CD14-positive monocyte (primary cell): ENCODE data around the gene NSD1. TPM values are rescaled to one million over a fixed set of nuclear protein-coding genes. Genes with fewer than 3 reads are reported as not detected.

ENCODE experiments used
- DNase-seq, 3 donors: peaks; one replicate each; pipeline ENCODE4 v3.0.0-alpha.2; 2011 to 2022
- H2AFZ ChIP-seq: 2 replicates; pipeline ENCODE4 v1.6.0; 2012; ENCODE audit warnings: mild to moderate bottlenecking, low read depth, low read length, inconsistent platforms; ENCODE audit not compliant: insufficient read depth, poor library complexity, severe bottlenecking
- H3K27ac ChIP-seq, 2 donors: 1 replicate in 1 of 2; 2 replicates in 1 of 2; pipeline ENCODE4 v1.5.1; 2012 to 2013; ENCODE audit warnings: low read length in 2 of 2, control low read depth in 1 of 2, inconsistent platforms in 1 of 2, low read depth in 1 of 2, mild to moderate bottlenecking in 1 of 2
- H3K27me3 ChIP-seq, 2 donors: one replicate each; pipeline versions ENCODE4 v1.6.0 to v1.6.1; 2011 to 2013; ENCODE audit warnings: low read length in 2 of 2; ENCODE audit not compliant: control insufficient read depth in 2 of 2, insufficient read depth in 2 of 2
- H3K36me3 ChIP-seq, 2 donors: replicated peaks in 1 of 2; 1 replicate in 1 of 2; 2 replicates in 1 of 2; pipeline versions ENCODE4 v1.5.1 to v1.6.1; 2012 to 2013; ENCODE audit warnings: low read length in 2 of 2, control low read depth in 1 of 2, inconsistent platforms in 1 of 2, mild to moderate bottlenecking in 1 of 2; ENCODE audit not compliant: insufficient read depth in 2 of 2, control insufficient read depth in 1 of 2
- H3K4me1 ChIP-seq, 2 donors: 1 replicate in 1 of 2; 2 replicates in 1 of 2; pipeline versions ENCODE4 v1.5.1 to v1.6.1; 2012 to 2013; ENCODE audit warnings: low read length in 2 of 2, control low read depth in 1 of 2, inconsistent platforms in 1 of 2, mild to moderate bottlenecking in 1 of 2, moderate library complexity in 1 of 2; ENCODE audit not compliant: insufficient read depth in 2 of 2, control insufficient read depth in 1 of 2
- H3K4me2 ChIP-seq: replicated peaks from 2 replicates; pipeline ENCODE3; 2012; ENCODE audit warnings: low read length, moderate library complexity, mild to moderate bottlenecking; ENCODE audit not compliant: poor library complexity, severe bottlenecking; ENCODE audit errors: extremely low read depth
- H3K4me3 ChIP-seq, 3 experiments: fragments of 200-600 bp in 1 of 3; sonication (generic) in 1 of 3; replicated peaks in 1 of 3; 1 replicate in 2 of 3; 2 replicates in 1 of 3; pipeline ENCODE4 v1.5.1; 2011 to 2013; ENCODE audit warnings: low read length in 3 of 3, mild to moderate bottlenecking in 3 of 3, control low read depth in 2 of 3, low read depth in 2 of 3, inconsistent platforms in 1 of 3, moderate library complexity in 1 of 3
- H3K79me2 ChIP-seq: 2 replicates; pipeline ENCODE4 v1.6.0; 2012; ENCODE audit warnings: mild to moderate bottlenecking, control low read depth, inconsistent platforms, low read length, moderate library complexity; ENCODE audit not compliant: insufficient read depth
- H3K9ac ChIP-seq: 2 replicates; pipeline ENCODE4 v1.6.0; 2017; ENCODE audit warnings: low read length, mild to moderate bottlenecking; ENCODE audit not compliant: insufficient read depth, poor library complexity, severe bottlenecking
- H3K9me3 ChIP-seq, 2 donors: replicated peaks in 1 of 2; 1 replicate in 1 of 2; 2 replicates in 1 of 2; pipeline versions ENCODE4 v1.5.1 to v1.6.1; 2012 to 2013; ENCODE audit warnings: low read length in 2 of 2, control low read depth in 1 of 2; ENCODE audit not compliant: control insufficient read depth in 1 of 2, insufficient read depth in 1 of 2
- H4K20me1 ChIP-seq: 2 replicates; pipeline ENCODE4 v1.6.0; 2012; ENCODE audit warnings: mild to moderate bottlenecking, low read length, control low read depth, moderate library complexity; ENCODE audit not compliant: insufficient read depth
- H3K27ac Mint-ChIP-seq, 7 donors: one replicate each; pipeline ENCODE4 v1.8.0; 2020; ENCODE audit warnings: mild to moderate bottlenecking in 7 of 7, mixed read lengths in 7 of 7, moderate library complexity in 6 of 7, inconsistent platforms in 2 of 7
- H3K27me3 Mint-ChIP-seq, 3 donors: one replicate each; pipeline ENCODE4 v1.8.0; 2021 to 2022; ENCODE audit warnings: low read depth in 3 of 3, mild to moderate bottlenecking in 3 of 3, mixed read lengths in 3 of 3, moderate library complexity in 3 of 3, inconsistent platforms in 1 of 3
- H3K36me3 Mint-ChIP-seq, 2 donors: one replicate each; pipeline ENCODE4 v1.8.0; 2020; ENCODE audit warnings: mixed read lengths in 2 of 2, inconsistent platforms in 1 of 2, mild to moderate bottlenecking in 1 of 2
- H3K4me1 Mint-ChIP-seq: one replicate; pipeline ENCODE4 v1.8.0; 2020; ENCODE audit warnings: mild to moderate bottlenecking, mixed read lengths
- H3K4me3 Mint-ChIP-seq, 2 donors: one replicate each; pipeline ENCODE4 v1.8.0; 2020; ENCODE audit warnings: mild to moderate bottlenecking in 2 of 2, mixed read lengths in 2 of 2, moderate library complexity in 1 of 2
- H3K9me3 Mint-ChIP-seq, 7 donors: one replicate each; pipeline ENCODE4 v1.8.0; 2020 to 2022; ENCODE audit warnings: mixed read lengths in 7 of 7, mild to moderate bottlenecking in 6 of 7, moderate library complexity in 6 of 7, inconsistent platforms in 2 of 7
- WGBS: methylation state at CpG from one replicate; pipeline ENCODE4 v1.1.5; 2013; ENCODE audit warnings: missing lambda C conversion rate; ENCODE audit not compliant: insufficient coverage; 5-methylcytosine and 5-hydroxymethylcytosine counted together
- intact Hi-C, 2 donors: fragments of 100-400 bp; cut with micrococcal nuclease; formaldehyde crosslinking; loops; one replicate each; pipeline versions ENCODE4 v1.15.0 to v1.15.1; 2023
- polyA plus RNA-seq, 3 donors: library from polyadenylated mRNA; depleted of rRNA in 1 of 3; unstranded in 2 of 3; stranded (reverse) in 1 of 3; fragments of 300-500 nt in 2 of 3; fragments of >200 nt in 1 of 3; fragmentation: Illumina TruSeq in 2 of 3; gene quantifications; 1 replicate in 2 of 3; 2 replicates in 1 of 3; pipeline ENCODE4 v1.2.3, GENCODE V29; 2012 to 2021
- TF ChIP-seq, protein P1 (sequence below): fragments of 200-600 bp; IDR thresholded peaks from one replicate; pipeline ENCODE4 v1.8.0; 2022; ENCODE audit warnings: antibody characterized with exemption, mild to moderate bottlenecking

NSD1 gene
- polyA plus RNA-seq, 3 donors, result 12.6 to 31.9 (median 19.0) TPM

DNA sequence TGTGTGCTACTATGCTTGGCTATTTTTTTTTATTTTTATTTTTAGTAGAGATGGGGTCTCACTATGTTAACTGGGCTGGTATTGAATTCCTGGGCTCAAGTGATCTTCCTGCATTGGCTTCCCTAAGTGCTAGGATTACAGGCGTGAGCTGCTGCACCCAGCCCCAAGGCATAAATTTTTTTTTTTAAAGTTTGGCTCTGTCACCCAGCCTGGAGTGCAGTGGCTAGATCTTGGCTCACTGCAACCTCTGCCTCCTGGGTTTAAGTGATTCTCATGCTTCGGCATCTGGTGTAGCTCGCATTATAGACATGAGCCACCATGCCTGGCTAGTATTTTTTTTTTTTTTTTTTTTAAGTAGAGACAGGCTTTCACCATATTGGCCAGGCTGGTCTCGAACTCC lies 99.6 kb downstream of the NSD1 start:
- Histone ChIP-seq H3K4me2 (no peak overlapping the region), H3K9ac (no peak overlapping the region), H3K9me3 (no peaks in the 10 kb centered on the region), H3K4me1 (no peaks in the 10 kb centered on the region), H3K79me2 (peaks cover 66% of the 10 kb centered on the region), H3K4me3 (no peak overlapping the region), H3K36me3 (peaks cover 34 to 88% of the 10 kb centered on the region in 2 donors), H3K27me3 (no peaks in the 10 kb centered on the region), H4K20me1 (peaks cover 86% of the 10 kb centered on the region), H3K27ac (no peak overlapping the region), H2AFZ (no peak overlapping the region)
- intact Hi-C loops, result no loop called here
- H3K4me1 Mint-ChIP-seq, result peaks cover 3% of the 10 kb centered on the region
- peaks cover 54 to 71% of the 10 kb centered on the region in 2 donors for H3K36me3 Mint-ChIP-seq
- H3K27me3 Mint-ChIP-seq, result no peaks in the 10 kb centered on the region
- no peak overlapping the region for H3K27ac Mint-ChIP-seq
- 100% methylated on average over 1 of the region's 4 CpGs for WGBS
- TF ChIP-seq, protein P1, sequence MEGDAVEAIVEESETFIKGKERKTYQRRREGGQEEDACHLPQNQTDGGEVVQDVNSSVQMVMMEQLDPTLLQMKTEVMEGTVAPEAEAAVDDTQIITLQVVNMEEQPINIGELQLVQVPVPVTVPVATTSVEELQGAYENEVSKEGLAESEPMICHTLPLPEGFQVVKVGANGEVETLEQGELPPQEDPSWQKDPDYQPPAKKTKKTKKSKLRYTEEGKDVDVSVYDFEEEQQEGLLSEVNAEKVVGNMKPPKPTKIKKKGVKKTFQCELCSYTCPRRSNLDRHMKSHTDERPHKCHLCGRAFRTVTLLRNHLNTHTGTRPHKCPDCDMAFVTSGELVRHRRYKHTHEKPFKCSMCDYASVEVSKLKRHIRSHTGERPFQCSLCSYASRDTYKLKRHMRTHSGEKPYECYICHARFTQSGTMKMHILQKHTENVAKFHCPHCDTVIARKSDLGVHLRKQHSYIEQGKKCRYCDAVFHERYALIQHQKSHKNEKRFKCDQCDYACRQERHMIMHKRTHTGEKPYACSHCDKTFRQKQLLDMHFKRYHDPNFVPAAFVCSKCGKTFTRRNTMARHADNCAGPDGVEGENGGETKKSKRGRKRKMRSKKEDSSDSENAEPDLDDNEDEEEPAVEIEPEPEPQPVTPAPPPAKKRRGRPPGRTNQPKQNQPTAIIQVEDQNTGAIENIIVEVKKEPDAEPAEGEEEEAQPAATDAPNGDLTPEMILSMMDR, result no peak
- DNase-seq, result no peak
- no peaks in the 10 kb centered on the region for H3K9me3 Mint-ChIP-seq
- no peak overlapping the region for H3K4me3 Mint-ChIP-seq

DNA sequence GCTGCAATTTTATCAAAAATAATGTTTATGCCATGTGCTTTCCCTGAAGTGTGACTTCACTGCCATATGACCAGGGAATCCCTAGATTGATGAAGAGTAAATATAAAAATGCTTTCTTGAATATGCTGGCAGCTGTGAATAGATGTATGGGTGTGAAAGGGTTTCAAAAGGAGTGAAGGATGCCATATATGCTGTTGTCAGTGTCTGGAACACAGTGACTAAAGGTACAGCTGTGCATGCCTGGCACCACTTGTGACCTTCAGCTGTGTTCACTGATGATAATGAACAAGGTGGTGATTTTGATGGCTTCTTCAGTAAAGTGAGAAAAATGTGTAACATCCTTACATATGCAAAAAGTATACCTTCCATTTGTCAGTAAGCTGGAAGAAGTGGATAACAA lies 100.2 kb downstream of the NSD1 start:
- intact Hi-C loops, result no loop called here
- Histone ChIP-seq H3K27me3 (no peaks in the 10 kb centered on the region), H3K36me3 (peaks cover 40 to 92% of the 10 kb centered on the region in 2 donors), H3K79me2 (peaks cover 60% of the 10 kb centered on the region), H3K9ac (no peak overlapping the region), H4K20me1 (peaks cover 82% of the 10 kb centered on the region), H2AFZ (no peak overlapping the region), H3K9me3 (no peaks in the 10 kb centered on the region), H3K27ac (no peak overlapping the region), H3K4me2 (no peak overlapping the region), H3K4me1 (no peaks in the 10 kb centered on the region), H3K4me3 (no peak overlapping the region)
- Mint-ChIP-seq H3K4me3 (no peak overlapping the region), H3K4me1 (peaks cover 3% of the 10 kb centered on the region), H3K9me3 (no peaks in the 10 kb centered on the region), H3K36me3 (peaks cover 60 to 74% of the 10 kb centered on the region in 2 donors), H3K27me3 (no peaks in the 10 kb centered on the region), H3K27ac (no peak overlapping the region)
- TF ChIP-seq, protein P1, result no peak
- no peak for DNase-seq
